IPS-NIHi11 (cell line): Measurements from ENCODE around the gene HLA-DOB.

Experiments used
- DNase-seq: peaks from one replicate; pipeline ENCODE4 v3.0.0; 2012; ENCODE audit warnings: mixed read lengths, low spot score

Gene HLA-DOB

GRCh38 chr6:32843331-32843978, 26.7 kb upstream of the HLA-DOB start:
- DNase-seq = no peak

DNA sequence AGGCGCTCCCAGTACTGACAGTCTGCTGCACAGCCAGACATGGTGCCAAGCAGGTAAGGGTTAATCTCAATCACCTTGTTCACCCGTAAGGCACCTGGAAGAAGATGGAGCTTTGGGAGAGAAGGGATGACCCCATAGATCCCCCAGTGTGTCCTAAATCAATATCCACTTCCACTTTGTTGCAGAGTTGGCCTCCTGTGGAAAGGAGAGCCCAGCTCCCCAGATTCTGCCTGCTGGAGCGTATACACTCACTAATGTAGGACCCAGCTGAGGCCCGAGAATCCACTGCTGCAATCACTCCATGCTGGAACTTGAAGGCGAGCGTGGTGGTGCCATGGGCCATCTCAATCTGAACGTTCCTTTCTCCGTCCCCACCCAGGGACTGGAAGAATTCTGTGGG, 25.9 kb upstream of the HLA-DOB start:
- no peak for DNase-seq

GRCh38 chr6:32842021-32842650, 25.3 kb upstream of the HLA-DOB start:
- DNase-seq = no peak

GRCh38 chr6:32840604-32841246, 23.9 kb upstream of the HLA-DOB start:
- DNase-seq = no peak

DNA sequence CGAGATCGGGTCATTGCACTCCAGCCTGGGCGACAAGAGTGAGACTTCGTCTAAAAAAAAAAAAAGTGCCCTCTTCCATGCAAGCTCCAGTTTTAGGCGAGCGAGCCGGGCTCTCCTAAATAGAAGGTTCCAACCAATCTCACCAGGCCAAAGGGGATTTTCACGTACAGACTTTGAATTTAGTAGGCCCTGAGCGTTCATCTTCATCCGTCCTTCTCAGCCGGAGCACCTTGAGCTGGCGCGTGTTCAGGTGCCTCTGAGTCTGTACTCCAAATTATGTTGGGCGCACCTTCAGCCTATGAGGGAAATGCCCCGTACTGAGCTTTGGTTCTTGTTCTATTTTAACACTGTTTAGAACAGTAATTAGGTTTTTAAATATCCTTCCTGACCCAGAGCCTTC, 22.6 kb upstream of the HLA-DOB start:
- no peak for DNase-seq

DNA sequence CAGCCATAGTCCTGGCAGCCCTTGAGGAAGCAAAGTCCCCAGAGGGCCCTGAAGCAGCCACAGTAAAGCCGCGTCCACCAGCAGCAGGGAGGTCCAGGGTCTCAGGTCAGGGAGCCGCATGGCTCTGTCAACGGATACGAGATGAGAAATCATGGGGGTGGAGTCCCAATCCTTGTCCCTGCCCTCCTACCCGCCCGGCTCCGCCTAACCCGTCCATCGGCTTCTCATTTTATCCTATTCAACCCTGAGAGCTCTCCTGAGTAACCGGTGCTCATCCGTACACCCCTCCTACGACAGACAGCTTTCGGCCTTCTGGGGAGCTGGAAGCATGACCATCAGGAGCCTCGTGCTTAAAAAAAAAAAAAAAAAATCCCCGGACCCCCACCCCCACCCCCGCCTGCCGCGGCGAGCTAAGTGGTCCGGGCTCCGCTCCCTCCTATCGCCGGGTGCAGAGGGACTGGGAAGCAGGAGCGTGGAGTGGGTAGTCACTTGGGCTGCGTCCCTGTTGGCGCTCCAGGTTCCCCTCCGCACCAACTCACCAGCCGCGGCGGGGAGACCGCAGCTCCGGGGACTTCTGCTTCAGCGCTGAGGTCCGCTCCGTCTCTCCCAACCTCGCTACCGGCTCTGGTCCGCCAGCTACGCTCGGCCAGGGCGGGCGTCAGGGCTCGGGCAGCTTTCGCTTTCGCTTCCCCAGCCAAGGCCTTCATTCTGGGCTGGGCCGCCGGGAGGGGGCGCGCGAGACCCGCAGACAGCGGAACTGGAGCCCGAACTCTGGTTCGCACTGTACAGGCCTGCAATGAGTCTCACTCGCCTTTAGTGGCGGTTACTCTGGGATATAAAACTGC, 21.5 kb upstream of the HLA-DOB start, which contains the start of gene TAP2:
TAP2 (minus strand) TSS at position 626 of the 845 bp plus-strand sequence; CDS start at position 120, 506 bp downstream.
- peak; percentile 93 for DNase-seq

DNA sequence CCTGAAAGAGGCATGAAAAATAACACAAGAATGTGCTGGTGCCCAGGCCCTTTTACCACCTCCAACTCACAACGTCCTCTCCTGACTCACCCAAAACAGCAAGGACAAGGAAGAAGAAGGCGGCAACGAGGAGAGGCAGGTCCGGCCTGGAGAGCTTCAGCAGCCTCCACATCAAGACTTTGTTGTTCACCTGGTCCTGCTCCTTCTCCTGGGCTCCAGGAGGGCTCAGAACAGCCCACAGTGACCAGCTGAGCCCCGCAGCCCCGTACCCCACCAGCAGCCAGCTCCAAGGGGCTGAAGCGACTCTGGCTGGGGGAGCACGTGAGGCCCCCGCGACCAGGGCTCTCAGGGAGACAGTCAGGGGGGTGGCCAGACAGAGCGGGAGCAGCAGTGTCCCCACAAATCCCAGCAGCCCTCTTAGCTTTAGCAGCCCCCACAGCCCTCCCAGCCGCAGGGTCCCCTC, 20.9 kb upstream of the HLA-DOB start:
- DNase-seq = no peak

DNA sequence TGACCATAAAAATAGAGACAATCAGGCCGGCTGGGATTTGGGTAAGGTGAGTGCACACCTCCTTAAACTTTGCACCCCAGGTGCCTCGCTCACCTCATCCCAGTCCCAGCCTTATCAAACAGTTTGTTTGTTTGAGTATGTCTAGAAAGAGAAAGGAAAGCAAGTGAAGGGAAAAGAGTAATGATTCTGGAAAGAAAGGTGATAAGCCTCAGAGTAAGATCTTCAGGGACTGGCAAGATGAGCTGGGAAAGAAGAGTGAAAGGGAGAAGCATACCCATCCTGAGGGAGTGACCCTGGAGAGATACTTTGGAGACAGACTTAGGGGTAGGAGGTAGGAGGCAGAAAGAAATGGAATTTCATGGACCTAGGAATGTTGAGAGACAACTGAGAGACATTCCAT, 20.1 kb upstream of the HLA-DOB start:
- no peak for DNase-seq

GRCh38 chr6:32835167-32835893, 18.5 kb upstream of the HLA-DOB start:
- no peak for DNase-seq

DNA sequence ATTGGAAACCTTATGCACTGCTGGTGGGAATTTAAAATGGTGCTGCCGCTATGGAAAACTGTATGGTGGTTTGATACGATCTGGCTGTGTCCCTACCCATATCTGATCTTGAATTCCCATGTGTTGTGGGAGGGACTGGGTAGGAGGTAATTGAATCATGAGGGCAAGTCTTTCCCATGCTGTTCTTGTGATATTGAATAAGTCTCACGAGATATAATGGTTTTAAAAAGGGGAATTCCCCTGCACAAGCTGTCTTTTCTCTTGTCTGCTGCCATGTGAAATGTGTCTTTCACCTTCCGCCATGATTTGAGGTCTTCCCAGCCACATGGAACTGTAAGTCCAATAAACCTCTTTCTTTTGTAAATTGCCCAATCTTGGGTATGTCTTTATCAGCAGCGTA, 16.9 kb upstream of the HLA-DOB start:
- DNase-seq = no peak

DNA sequence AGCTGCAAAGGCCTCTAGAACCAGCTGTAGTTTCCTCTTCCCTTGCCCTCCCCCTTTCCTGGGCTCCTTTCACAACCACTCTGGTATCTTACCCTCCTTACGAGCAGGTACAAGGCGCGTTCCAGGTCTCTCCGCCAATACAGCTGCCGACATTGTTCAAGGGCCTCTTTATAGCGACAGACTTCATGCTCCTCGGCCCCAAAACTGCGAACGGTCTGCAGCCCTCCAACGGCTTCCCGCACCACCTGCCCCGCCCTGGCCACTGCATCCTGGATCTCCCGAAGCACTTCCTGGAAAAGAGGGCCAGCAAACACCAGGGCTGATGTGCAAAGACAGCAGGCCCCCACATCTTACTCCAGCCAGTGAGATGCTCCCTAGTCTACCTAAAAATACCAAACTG, 15.7 kb upstream of the HLA-DOB start:
- no peak for DNase-seq

DNA sequence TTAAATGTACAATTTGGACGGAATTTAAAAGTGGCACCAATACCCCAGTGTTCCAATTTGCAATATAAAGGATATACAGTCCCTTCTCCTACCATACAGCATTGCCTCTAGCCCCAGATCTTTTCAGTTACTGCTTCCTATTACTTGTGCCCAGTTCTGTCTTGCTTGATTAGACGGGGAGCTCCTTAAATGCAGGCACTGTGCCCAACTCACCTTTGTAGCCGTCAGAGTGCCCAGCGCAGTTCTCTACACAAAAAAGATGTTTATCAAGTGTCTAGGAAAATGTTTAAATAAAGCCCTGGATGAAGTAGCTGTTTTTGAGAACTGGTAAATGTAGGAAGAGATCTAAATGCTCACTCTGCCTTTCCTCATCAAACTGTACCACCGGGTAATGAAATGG, 14.1 kb upstream of the HLA-DOB start:
- DNase-seq = no peak

- DNase-seq = no peak
These were observed 13.2 kb upstream of the HLA-DOB start for GRCh38 chr6:32830017-32830416.

GRCh38 chr6:32829495-32829894, 12.7 kb upstream of the HLA-DOB start:
- DNase-seq = no peak

DNA sequence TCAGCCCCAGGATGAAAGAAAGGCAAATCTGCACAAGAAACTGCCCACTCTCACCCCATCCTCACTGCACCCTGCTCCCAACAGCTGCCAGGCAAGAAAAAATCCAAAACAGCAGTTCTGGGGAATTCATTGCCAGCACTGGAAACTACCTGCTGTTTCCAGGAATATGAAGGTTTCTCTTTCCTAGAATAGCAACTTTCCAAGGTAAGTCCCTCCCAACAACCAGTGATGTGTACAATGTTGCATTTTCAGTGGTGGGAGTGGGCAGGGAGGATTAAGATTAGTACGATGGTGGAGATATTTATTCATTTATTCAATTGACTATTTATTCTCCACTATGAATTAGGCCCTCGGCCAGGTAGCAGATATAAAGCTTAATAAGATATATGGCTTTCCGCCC, 10.2 kb upstream of the HLA-DOB start:
- DNase-seq = no peak

DNA sequence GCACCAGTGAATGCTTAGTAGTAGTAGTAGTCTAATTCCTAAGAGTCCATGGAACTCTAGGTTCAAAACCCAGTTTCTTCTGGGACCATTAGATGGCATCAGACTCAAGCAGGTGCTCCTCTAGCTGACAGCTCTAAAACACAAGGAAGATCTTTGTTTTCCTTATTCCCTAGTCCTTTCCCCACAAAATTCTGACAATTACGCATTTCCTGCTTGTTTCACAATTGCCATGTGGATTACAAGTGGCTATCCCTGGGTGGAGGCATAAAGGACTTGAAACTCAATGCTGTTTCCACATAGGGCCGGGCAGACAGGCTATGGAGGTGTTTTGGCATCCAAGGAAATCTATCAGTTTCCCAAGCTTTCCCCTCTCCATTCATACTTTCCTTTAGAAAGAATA, 9.2 kb upstream of the HLA-DOB start:
- DNase-seq = no peak

GRCh38 chr6:32819729-32820128, 2.9 kb upstream of the HLA-DOB start:
- DNase-seq = no peak

DNA sequence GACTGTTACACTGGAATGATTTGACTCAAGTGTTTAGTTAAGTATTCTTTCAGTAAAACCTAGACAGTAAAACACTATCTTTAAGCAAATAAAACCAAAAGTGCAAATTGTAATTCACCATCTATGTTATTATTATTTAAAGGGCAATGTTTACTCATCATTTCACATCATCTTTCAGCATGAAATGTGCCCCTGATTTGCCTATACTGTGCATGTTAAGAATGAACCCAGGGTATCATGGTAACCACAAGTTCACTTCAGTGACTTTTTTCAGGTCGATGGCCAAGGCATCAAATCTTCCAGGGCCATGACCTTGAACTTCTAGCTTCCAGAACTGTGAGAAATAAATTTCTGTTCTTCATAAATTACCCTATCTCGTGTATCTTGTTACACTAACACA, 2.1 kb upstream of the HLA-DOB start:
- no peak for DNase-seq

DNA sequence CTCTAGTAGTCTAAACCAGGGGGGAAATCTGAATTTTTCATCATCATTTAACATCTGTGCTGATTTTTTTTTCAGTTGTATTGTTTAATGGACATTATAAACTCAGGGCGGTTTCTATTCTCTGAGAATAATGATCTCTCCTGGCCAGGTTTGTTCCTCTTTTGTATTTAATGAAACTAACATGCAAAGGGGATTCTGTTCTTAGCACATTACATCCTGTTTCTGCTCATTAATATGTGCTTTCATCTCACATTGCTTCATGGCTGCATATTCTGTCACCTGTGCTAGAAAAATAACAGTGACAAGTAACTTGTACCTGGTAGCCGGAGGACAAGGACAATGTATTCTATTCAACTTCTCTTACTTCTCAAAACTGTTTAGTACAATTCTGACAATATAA, 806 bp downstream of the HLA-DOB start:
- no peak for DNase-seq

DNA sequence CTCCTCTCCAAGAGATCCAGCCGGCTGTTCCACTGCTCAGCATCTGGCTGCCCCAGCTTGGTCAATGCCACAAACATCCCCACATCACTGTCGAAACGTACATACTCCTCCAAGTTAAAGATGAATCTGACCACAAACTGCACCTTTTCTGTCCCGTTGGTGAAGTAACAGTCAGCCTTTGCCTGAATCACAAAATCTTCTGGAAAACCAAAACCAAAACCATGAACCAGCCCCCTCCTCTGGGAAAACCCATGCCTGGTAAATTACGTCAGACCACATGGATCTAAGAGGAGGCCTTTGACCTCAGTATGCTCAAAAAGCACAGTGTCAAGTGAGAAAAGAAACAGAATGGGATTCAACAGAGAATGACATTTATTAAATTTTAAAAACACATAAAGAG, 1.7 kb downstream of the HLA-DOB start:
- DNase-seq = no peak

GRCh38 chr6:32814145-32814544, 2.7 kb downstream of the HLA-DOB start:
- no peak for DNase-seq

DNA sequence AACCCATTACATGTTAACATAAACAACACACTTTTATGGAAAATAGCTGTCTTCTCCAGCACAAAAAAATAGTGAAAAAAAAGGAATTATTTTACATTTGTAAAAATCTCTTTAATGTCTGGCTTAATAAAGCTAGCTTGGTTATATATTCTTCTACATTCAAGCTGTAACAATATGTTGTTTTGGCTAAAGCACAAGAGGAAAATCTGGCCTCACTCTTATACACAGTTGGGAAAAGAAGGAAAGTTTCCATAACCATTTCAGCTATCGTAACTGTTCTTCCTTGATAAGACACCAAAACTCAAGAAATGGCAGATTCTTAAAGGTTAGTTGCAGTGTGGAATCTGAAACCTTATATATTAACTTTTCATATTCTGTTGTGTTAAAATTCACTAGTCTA, 7.6 kb downstream of the HLA-DOB start:
- no peak for DNase-seq
